AG04450 (cell line): Measurements from ENCODE around the gene APOL2. TPM values are rescaled to one million over a fixed set of nuclear protein-coding genes. Genes with fewer than 3 reads are reported as not detected.

Experiments used
- CTCF ChIA-PET: fragments of 300-600, 350-600 bp; formaldehyde crosslinking; extraction: SDS; loops from one replicate; lab custom pipeline; 2022; ENCODE audit warnings: antibody characterized with exemption, inconsistent platforms; lab: Charles Lee
- POLR2A ChIA-PET: fragments of 350-600 bp; formaldehyde crosslinking; extraction: SDS; loops from one replicate; lab custom pipeline; 2021; ENCODE audit warnings: antibody characterized with exemption, inconsistent platforms; lab: Yijun Ruan, JAX
- DNase-seq: peaks from one replicate; pipeline ENCODE4 v3.0.0-alpha.2; 2011; ENCODE audit warnings: low read depth, low spot score
- H3K27ac ChIP-seq: one replicate; pipeline ENCODE4 v1.5.1; 2012; ENCODE audit warnings: low read depth, low read length, control low read depth
- H3K27me3 ChIP-seq: one replicate; pipeline ENCODE4 v1.6.0; 2012; ENCODE audit warnings: low read length; ENCODE audit not compliant: control insufficient read depth, insufficient read depth
- H3K4me3 ChIP-seq: 2 replicates; pipeline ENCODE4 v1.5.1; 2011; ENCODE audit warnings: mild to moderate bottlenecking, low read depth, low read length, control low read depth
- H3K9me3 ChIP-seq: 2 replicates; pipeline ENCODE4 v1.5.1; 2012; ENCODE audit warnings: low read length; ENCODE audit not compliant: control insufficient read depth, insufficient read depth
- CTCF ChIP-seq: IDR thresholded peaks from 2 replicates; pipeline ENCODE4 v1.5.1; 2011; ENCODE audit warnings: low read depth, low read length, control low read depth, inconsistent platforms
- polyA minus RNA-seq: library from RNA; depleted of rRNA, polyadenylated mRNA; stranded (reverse); fragments of >200 nt; gene quantifications from 2 replicates; pipeline ENCODE4 v1.2.3, GENCODE V29; 2011; rRNA and poly(A)+ RNA removed
- polyA plus RNA-seq: library from polyadenylated mRNA; depleted of rRNA; stranded (reverse); fragments of >200 nt; gene quantifications from 2 replicates; pipeline ENCODE4 v1.2.3, GENCODE V29; 2011; rRNA removed

APOL2 gene
- polyA plus RNA-seq (18.8 and 19.7 TPM in 2 replicates), polyA minus RNA-seq (44.0 and 53.1 TPM in 2 replicates)

GRCh38 chr22:36239401-36240171, at the start of gene APOL2:
Gene APOL2, minus strand, starts transcription at chr22:36239527. Its CDS starts 6,365 bp downstream, at chr22:36233162.
- ChIA-PET CTCF (interaction anchor here (0.6 to 2.9 kb wide), 22 partner anchors 9 to 250 kb away, joined by 3 to 16 read pairs (median 4); partner anchors contain the start of gene APOL1), POLR2A (interaction anchor here (0.7 to 1.0 kb wide), 3 partner anchors 11 to 19 kb away, joined by 3 to 5 read pairs (median 4); partner anchors contain the start of gene APOL1)
- peak; percentile 83 for DNase-seq
- TF ChIP-seq CTCF: peak; percentile 77
- no peaks in the 10 kb centered on the region for H3K9me3 ChIP-seq
- H3K4me3 ChIP-seq: peak within 1 kb of the TSS; percentile 75
- H3K27me3 ChIP-seq: no peaks in the 10 kb centered on the region
- peak within 1 kb of the TSS; percentile 83 for H3K27ac ChIP-seq

- ChIA-PET POLR2A (interaction anchor here (0.7 to 0.9 kb wide), 2 partner anchors 8 to 70 kb away, joined by 3 to 6 read pairs; no protein-coding TSS in a partner anchor), CTCF (interaction anchor here (0.6 to 4.1 kb wide), 3 partner anchors 11 to 182 kb away, joined by 3 to 33 read pairs (median 4); no protein-coding TSS in a partner anchor)
- H3K27ac ChIP-seq: peak overlapping the region; percentile 21
These were observed 49.5 kb upstream of the APOL2 start for GRCh38 chr22:36288571-36289405.

GRCh38 chr22:36287881-36288515, 48.7 kb upstream of the APOL2 start:
- POLR2A ChIA-PET: interaction anchor here (0.9 kb wide), 1 partner anchor 9 kb away, joined by 6 read pairs; no protein-coding TSS in a partner anchor
- CTCF ChIA-PET: interaction anchor here (1.0 to 4.1 kb wide), 2 partner anchors 10 to 12 kb away, joined by 3 to 33 read pairs; no protein-coding TSS in a partner anchor

More at GRCh38 chr22:36288571-36289405, 49.5 kb upstream of the APOL2 start:
- DNase-seq: no peak
- H3K27me3 ChIP-seq: no peaks in the 10 kb centered on the region
- no peak for TF ChIP-seq CTCF
- no peaks in the 10 kb centered on the region; the same call in 1 of the 2 replicates for H3K9me3 ChIP-seq
- H3K4me3 ChIP-seq: no peak overlapping the region

More at GRCh38 chr22:36287881-36288515, 48.7 kb upstream of the APOL2 start:
- H3K27me3 ChIP-seq: no peaks in the 10 kb centered on the region
- H3K9me3 ChIP-seq: no peaks in the 10 kb centered on the region; the same call in 1 of the 2 replicates
- no peak for DNase-seq
- no peak for TF ChIP-seq CTCF
- H3K27ac ChIP-seq: no peak overlapping the region
- H3K4me3 ChIP-seq: no peak overlapping the region
